GM19455 (cell line): ENCODE measurements around the gene THSD1.
"Not testable (repeated sequence)": the region's sequence is repeated elsewhere in the genome, so short reads cannot be mapped to it uniquely, and the experiment has no call there.

Source experiments
- ATAC-seq: cut with Tn5 transposase; IDR thresholded peaks from one replicate; pipeline ENCODE4 v1.9.1; 2021; ENCODE audit not compliant: unreplicated experiment

THSD1 gene

DNA sequence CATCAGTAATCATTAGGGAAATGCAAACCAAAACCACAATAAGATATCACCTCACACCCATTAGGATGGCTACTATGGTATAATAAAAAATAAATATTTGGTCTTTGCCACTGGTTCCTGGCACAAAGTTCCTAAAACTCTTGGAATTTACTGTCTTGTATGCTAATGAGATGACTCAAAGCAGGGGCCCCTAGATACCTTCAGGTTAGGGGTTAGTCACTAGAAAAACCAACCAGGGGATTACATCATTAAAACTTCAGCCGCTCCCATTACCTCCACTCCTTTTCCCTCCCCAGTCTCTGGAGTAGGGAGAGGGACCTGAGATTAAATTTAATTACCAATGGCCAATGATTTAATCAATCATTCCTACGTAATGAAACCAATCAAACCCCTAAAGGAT lies 49.6 kb downstream of the THSD1 start:
- no peak for ATAC-seq

DNA sequence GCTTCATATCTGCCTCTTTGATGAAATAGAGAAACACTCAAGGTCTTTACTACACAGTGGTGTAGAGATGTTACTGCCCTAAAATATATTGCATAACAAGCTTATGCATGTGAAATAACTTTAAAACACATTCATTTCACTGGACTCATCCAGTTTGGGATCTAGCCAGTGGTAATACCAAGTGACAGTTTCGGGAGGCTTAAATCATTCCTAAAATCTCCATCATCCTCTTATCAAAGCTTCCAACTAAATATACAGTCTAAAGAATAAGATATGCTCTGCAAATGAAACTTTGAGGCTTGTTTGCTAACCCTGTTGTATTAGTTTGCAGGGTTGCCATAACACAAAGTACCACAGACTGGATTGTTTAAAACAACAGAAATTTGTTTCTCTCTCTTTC lies 52.8 kb downstream of the THSD1 start:
- no peak for ATAC-seq

DNA sequence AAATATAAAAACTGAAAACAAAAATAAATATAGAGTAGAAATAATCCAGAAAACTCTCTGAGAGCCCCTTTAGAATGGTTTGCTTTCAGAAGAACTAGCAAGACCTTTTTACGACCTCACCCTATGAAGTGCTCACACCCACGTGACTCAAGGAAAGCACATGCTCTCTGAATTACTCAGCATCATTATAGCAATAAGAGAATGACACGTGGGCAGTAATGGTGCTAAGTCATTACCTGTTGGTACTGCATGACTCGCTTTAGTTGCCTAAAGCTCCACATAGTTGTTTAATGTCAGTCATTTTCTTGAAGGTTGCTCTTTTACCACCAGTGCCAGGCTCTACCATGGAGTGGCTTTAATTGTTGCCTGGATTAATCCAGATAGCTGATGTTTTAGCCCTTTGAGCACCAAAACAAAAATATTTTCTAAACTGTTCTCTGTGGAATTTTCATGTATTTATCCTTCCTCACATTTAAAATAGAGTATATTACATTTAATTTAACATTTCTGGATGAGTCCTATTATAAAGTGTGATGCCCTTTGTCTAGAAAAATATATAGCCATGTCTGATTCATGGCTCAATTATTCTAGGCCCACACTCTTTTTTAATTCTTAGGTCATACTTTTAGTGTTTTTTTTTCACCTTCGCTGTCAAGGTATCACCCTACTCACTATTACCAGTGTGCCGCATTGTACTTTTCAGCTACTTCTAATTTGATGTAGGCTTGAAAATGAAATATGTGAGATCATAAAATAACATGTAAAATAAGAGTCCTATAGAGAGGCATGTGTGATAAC lies 56.8 kb downstream of the THSD1 start:
- ATAC-seq, result no peak

DNA sequence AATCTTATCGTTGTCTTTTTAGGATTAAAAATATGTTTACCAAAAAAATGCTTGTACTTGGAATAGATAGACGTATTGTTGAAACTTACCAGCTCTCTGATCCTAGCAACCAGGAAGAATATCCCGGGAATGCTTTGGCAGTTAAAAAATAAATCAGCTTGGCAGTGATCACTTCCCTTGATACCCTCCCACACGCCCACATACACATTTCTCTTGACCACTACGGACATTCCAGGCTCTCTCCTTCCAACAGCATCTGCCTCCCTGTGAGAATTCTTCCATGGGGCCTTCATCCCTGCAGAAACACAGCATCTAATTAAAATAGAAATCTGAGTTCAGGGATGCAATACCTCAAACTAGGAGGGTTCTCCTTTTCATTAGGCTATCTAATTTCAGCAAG lies 57.9 kb downstream of the THSD1 start:
- ATAC-seq, result no peak

DNA sequence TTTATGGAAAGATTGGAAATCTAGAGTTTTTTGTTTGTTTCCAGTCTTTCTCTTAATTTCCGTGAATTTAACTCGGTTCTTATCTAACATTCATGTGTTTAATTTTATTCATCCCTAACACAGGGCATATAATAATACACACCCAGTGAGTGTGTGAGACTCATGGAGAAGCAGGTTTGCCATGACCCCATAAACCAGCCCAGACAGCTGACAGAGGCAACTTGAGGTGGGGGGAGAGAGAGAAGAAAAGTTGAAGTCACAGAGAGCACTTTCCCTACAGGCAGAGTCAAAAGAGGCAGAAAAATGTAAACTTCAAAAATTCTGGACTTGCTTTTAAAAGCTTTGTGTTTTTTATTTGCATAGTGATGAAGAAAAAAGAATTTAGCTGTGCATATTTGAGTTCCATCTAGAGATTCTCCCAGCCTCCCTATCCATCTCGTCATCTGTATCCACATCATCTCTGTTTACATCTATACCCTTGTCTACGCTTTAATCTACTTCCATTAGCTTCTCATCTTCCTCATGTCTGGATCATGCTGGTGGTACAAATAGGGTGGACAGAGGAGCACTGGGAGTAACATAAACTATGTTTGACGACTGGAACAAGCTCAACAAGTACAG lies 60.2 kb downstream of the THSD1 start:
- no peak for ATAC-seq

DNA sequence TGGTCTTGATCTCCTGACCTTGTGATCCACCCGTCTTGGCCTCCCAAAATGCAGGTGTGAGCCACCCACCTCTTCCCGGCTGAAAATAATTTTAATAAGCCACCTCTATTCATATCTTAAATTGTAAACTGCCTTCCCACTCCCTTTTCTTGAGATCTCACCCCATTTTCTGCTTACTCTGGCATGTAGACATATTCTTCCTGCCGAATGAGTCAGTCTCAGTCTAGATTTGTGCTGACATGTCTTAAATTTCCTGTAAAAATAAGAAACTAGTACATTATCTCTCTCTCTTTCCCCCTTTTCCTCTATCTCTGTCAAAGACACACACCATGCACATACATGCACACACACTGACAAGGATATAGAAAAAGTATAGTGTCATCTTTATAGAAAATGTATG lies 60.9 kb downstream of the THSD1 start:
- no peak for ATAC-seq

DNA sequence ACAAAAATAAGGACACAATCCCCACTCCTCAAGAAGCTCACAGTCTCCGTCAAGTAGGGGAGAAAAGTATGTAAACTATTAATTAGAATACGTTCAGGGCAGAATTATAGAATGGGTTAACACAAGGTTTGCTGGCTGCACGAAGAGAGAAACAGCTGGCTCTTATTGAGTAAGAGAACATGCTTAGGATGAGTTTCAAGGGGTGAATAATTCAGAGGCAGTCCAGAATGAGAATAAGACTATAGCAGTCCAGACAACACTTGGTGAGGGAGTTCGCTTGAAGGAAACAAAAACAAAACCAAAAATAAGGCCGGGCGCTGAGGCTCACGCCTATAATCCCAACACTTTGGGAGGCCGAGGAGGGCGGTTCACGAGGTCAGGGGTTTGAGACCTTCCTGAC lies 61.9 kb downstream of the THSD1 start:
- no peak for ATAC-seq

DNA sequence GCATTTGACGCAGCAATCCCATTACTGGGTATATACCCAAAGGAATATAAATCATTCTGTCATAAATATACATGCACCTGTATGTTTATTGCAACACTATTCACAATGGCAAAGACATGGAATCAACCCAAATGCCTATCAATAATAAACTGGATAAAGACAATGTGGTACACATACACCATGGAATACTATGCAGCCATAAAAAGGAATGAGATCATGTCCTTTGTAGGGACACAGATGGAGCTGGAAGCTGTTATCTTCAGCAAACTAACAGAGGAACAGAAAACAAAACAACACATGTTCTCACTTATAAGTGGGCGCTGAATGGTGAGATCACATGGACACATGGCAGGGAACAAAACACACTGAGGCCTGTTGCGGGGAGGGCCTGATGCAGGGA lies 63.8 kb downstream of the THSD1 start:
- not testable (repeated sequence) for ATAC-seq

DNA sequence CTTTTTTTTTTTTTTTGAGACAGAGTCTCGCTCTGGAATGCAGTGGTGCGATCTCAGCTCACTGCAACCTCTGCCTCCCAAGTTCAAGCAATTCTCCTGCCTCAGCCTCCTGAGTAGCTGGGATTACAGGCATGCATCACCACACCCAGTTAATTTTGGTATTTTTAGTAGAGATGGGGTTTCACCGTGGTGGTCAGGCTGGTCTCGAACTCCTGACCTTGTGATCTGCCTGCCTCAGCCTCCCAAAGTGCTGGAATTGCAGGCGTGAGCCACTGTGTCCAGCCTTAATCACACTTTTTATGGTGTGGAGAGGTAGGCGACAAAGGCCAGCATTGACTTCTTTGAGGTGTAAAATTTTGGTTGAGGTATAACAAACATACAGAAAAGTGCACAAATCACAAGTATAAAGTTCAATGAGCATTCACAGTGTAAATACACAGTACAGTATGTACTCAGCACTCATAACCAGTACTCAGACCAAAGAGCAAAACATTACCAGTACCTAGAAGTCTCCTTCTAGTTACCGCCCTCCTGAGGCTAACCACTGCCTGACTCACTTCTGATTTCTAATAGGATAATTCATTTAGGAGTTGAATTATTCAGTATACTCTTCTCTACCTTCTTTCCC lies 68.0 kb downstream of the THSD1 start:
- ATAC-seq, result not testable (repeated sequence)

DNA sequence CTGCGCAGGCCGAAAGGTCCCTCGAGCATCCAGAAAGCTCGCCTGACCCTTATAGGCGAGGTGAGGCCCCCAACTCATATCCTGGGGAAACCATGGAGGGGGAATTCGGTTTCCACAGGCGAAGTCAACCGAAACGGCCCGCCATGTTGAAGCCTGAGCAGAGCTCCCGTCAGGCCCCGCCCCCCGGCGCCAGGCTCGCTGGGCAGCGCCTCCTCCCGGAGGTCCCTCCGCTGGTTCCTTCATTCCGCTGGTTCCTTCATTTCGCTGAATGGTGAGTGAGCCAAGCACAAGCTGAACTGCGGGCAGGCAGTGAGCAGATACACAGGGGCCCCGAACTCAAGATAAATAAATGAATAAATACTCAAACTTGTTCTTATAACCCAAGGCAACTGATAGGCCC lies 71.9 kb downstream of the THSD1 start:
- ATAC-seq, result not testable (repeated sequence)

DNA sequence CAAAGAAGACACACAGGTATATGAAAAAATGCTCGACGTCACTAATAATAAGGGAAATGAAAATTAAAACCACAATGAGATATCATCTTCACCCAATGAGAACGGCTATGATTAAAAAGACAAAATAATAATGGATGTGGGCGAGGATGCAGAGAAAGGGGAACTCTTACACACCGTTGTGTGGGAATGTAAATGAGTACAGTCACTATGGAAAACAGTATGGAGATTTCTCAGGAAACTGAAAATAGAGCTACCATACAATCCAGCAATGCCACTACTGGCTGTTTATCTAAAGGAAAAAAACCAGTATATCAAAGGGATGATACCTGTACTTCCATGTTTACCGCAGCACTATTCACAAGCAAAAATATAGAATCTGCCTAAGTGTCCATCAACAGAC lies 74.1 kb downstream of the THSD1 start:
- not testable (repeated sequence) for ATAC-seq
